ENCODE measurements around the gene KNDC1. TPM values are rescaled to one million over a fixed set of nuclear protein-coding genes. Genes with fewer than 3 reads are reported as not detected.

KNDC1 gene
- total RNA-seq, 1 donor from 2014 or later = 7.1 TPM

- intact Hi-C loops (cut with DNase I) = no loop called here
- ATAC-seq = no peak
- DNase-seq (ENCODE audit: low spot score) = no peak
Measured at GRCh38 chr10:133198621-133199487, 38.8 kb downstream of the KNDC1 start.

DNA sequence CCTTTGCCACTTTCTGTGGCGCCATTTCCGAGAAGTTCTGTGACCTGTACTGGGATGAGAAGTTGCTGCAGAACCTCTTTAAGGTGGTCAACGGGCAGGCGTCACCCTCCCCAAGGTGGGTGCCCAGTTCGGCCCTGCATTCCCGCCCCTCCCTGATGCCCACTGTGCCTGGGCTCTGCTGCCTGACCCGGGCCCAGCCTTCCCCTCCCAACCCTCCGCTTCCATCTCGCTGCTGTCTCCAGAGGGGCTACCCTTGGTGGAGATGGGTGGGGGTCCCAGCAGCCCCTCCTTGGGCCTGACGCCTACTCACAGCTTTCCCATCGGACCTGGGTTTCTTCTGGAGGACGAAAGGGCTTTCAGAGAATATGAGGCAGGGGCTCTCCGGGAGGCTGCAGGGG, 39.5 kb downstream of the KNDC1 start:
- ATAC-seq (no peak), DNase-seq (ENCODE audit: low spot score) (no peak)
- intact Hi-C loops (cut with DNase I) = no loop called here

GRCh38 chr10:133199992-133200611, 40.1 kb downstream of the KNDC1 start:
- ATAC-seq (no peak), DNase-seq (ENCODE audit: low spot score) (no peak)
- intact Hi-C loops (cut with DNase I) = no loop called here

GRCh38 chr10:133200621-133201031, 40.6 kb downstream of the KNDC1 start:
- no peak for DNase-seq (ENCODE audit: low spot score)
- intact Hi-C loops (cut with DNase I) = no loop called here
- ATAC-seq = no peak

DNA sequence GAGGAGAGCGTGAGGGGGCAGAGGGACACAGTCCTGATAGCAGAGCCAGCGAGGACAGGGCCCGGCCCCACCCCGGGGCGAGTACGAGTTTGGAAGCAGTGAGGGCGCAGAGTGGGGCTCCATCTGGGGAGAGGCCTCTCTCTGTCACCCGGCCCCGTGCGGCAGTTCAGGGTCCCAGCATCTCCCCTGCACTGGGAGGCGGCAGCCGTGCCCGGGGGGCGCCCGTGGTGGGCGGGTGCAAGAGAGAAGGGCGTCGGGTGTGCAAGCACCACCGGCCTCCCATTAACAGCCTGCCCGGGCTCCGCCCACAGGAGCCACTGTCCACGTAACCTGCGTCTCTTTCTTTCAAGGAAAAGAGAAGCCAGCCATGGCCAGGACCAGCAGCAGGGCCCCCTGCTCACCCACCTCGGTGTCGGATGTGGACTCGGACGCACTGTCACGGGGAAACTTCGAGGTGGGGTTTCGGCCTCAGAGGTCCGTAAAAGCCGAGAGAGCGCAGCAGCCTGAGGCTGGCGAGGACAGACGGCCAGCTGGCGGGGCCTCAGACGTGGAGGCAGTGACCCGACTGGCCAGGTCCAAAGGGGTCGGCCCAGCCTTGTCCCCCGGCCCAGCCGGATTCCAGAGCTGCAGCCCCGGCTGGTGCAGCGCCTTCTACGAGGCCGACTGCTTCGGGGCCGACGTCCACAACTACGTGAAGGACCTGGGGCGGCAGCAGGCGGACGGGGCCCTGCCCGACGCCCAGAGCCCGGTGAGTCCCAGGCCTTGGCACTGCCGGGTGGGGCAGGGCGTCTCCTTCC, 41.3 kb downstream of the KNDC1 start:
- no peak for DNase-seq (ENCODE audit: low spot score)
- intact Hi-C loops (cut with DNase I) = no loop called here

DNA sequence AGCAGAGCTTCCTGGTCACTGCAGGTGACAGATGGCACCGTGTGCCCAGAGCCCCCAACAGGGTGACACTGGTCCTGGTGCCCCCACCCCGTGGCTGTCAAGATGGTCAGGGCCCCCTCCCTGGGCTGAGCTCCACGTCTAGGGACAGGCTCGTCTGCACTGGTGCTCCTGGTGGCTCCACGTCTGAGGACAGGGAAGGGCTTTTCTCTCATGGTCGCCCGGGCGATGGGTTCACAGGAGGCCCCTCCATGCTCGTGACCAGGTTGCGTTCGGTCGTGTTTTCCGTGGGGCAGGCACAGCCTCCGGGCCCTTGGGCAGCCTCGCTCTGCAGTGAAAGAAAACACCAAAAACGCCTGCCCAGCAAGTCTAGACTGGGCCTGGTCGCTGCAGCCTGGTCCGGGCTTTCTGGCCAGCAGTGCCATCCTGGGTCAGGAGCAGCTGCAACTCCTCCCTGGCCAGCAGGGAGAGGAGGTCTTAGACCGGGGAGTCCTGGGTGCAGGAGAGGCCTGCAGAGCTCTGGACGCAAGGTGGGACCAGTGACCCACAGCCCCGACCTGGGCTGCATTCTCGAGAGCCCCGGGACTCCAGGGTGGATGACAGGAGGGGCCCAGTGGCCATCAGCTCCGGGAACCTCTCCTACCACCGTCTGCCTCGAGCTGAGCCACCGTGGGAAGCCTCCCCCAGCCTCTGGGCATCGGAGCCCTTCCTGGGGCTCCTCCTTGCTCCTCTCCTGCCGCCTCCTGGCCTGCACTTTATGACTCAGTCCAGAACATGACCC, 42.1 kb downstream of the KNDC1 start:
- DNase-seq (ENCODE audit: low spot score) (no peak), ATAC-seq (no peak)

More for the DNA sequence above, 41.3 kb downstream of the KNDC1 start:
- ATAC-seq = no peak

DNA sequence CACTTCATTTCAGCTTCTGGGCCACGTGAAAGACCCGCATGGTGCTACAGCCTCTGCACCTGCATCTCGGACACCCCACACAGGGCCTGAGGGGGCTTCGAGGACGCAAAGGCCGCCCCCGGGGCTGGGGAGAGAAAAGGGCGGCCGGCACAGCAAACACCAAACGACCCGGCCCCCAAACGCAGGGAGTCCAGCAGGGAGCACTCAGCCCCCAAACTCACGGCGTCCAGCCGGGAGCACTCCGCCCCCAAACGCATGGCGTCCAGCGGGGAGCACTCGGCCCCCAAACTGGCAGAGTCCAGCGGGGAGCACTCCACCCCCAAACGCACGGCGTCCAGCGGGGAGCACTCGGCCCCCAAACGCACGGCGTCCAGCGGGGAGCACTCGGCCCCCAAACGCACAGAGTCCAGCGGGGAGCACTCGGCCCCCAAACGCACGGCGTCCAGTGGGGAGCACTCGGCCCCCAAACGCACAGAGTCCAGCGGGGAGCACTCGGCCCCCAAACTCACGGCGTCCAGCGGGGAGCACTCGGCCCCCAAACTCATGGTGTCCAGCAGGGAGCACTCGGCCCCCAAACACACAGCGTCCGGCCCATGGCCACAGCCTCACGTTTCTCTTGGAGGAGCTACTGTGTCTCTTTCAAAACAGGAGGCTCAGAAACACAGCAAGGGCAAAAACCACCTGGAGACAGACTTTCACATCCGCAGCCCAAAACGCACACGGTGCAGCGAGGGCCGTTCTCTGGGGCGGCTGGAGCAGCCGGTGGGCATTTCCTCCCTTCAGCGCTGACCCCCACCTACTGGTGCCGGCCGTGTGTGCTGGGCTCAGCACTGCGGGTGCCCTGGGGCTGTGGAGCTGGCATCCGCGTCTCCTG, 43.0 kb downstream of the KNDC1 start:
- no peak for DNase-seq (ENCODE audit: low spot score)
- no peak for ATAC-seq
- intact Hi-C loops (cut with DNase I) = no loop called here

More for the DNA sequence above, 42.1 kb downstream of the KNDC1 start:
- intact Hi-C loops (cut with DNase I) = no loop called here

DNA sequence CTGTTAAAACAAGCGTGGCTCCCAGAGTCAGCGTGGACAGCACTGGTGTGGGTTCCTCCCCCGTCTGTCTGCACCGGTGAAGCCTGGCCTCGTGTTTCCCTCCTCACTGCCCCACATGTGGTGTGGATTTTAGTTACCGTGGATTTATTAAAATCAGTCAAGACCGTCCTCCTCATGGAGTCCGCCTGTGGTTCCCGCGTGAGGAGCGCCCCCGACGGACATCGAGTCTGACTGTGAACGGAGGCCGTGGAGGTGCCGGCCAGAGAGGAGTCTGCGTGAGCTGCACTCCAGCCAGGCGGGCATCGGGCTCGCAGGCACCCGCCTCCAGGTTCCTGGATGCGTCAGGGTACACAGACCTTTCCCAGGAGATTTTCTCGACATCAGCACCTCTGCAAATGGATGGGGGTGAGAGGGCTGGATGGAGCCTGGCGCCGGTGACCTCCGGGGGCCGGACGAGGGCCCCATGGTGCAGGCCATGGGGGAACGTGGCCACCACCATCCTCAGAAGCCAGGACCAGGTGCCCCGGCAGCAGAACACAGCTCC, 43.7 kb downstream of the KNDC1 start:
- no peak for ATAC-seq
- DNase-seq (ENCODE audit: low spot score) = no peak
- intact Hi-C loops (cut with DNase I) = no loop called here

GRCh38 chr10:133204226-133205015, 44.4 kb downstream of the KNDC1 start:
- no peak for DNase-seq (ENCODE audit: low spot score)
- intact Hi-C loops (cut with DNase I) = no loop called here
- no peak for ATAC-seq

DNA sequence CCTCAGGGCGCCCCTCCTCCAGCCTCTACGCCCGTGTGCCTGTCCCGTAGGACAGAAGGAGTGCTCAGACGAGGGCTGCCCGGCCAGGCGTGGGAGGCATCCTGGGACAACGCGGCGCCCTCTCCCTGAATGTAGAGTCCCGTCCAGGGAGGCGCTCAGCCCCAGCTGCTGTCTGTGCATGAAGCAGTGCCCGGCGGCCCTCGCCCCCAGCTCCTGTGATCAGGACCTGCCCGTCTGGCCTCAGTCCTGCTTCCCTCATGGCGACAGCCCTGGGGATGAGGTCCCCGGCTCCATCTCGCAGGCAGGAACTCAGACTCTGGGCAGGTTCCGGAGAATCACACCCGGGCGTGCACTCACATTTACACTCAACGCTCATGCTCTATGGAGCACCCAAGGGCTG, 45.1 kb downstream of the KNDC1 start:
- DNase-seq (ENCODE audit: low spot score) (no peak), ATAC-seq (no peak)
- intact Hi-C loops (cut with DNase I) = no loop called here

GRCh38 chr10:133206356-133207040, 46.5 kb downstream of the KNDC1 start:
- no peak for ATAC-seq
- intact Hi-C loops (cut with DNase I) = no loop called here
- no peak for DNase-seq (ENCODE audit: low spot score)

GRCh38 chr10:133207041-133207600, 47.1 kb downstream of the KNDC1 start:
- intact Hi-C loops (cut with DNase I) = no loop called here
- ATAC-seq (no peak), DNase-seq (ENCODE audit: low spot score) (no peak)

DNA sequence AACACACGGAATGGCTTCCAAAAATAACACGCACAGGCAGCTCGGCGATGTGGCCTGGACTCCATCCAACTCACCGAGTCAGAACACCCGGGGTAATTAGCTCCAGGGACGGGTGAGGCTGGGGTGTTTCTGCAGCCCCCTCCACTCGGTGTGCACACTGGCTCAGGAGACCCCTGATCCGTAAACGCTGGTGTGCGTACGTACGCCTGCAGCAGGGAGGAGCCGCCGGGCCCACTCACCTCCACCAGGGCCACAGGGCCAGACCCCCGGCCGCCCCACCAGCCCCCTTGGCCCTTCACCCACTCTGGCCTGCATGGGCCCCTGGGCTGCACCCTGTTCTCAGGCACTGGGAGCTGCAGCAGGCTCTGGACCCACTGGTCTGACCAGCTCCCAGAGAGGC, 47.6 kb downstream of the KNDC1 start:
- DNase-seq (ENCODE audit: low spot score) (no peak), ATAC-seq (no peak)
- intact Hi-C loops (cut with DNase I) = no loop called here

DNA sequence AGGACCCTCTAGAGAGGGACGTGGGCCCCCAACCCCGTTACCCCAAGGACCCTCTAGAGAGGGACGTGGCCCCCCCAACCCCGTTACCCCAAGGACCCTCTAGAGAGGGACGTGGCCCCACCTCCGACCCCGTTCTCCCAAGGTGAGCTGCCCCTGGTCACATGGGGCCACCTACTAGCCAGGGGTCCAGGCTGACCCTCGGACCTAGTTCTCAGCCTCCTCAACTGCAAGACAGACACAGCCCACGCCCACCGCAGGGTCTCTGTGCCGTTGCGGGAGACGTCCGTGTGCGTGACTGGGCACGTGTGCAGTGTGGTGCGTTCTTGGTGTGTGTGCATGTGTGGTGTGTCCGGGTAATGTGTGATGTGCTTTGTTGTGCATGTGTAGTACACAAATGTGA, 48.4 kb downstream of the KNDC1 start:
- no peak for DNase-seq (ENCODE audit: low spot score)
- intact Hi-C loops (cut with DNase I) = no loop called here
- no peak for ATAC-seq

- no peak for ATAC-seq
- DNase-seq (ENCODE audit: low spot score) = no peak
- intact Hi-C loops (cut with DNase I) = no loop called here
Measured at GRCh38 chr10:133209117-133209516, 49.1 kb downstream of the KNDC1 start.

DNA sequence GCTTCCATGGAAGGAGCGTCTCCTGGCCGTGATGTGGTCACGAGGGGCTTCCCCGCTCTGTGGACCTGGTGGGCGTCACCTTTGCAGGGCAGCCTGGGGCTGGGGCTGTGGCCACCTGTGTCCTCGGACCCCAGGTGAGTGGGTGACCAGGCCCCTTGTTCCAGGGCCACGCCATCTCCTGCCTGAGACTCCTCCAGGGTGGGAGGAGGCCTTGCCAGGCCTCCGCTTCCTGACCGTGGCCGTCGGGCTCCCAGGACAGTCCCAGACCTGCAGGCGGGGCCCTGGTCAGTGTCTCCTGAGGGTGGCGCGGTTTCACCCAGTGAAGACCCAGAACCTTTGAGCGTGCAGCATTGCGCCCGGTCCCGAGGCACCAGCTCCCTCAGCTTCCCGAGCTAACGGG, 49.6 kb downstream of the KNDC1 start:
- DNase-seq (ENCODE audit: low spot score) = no peak
- no peak for ATAC-seq
- intact Hi-C loops (cut with DNase I) = no loop called here
